Cardiac muscle cell (in vitro differentiated cells and primary cell): Measurements from ENCODE around the gene AMOTL2. TPM values are rescaled to one million over a fixed set of nuclear protein-coding genes. Genes with fewer than 3 reads are reported as not detected.
A peak's percentile ranks its signal among the peaks of the same experiment; 100 is the strongest.

Experiments
- DNase-seq, 2 donors: peaks; one replicate each; pipeline versions ENCODE4 v3.0.0 to v3.0.0-alpha.2; 2010 to 2017; ENCODE audit warnings: low read depth in 1 of 2, low spot score in 1 of 2
- H3K27ac ChIP-seq: fragments of 200-600 bp; sonication (generic); 2 replicates; pipeline ENCODE4 v1.5.1; 2016
- H3K27me3 ChIP-seq: fragments of 200-600 bp; sonication (generic); 2 replicates; pipeline ENCODE4 v1.6.0; 2016; ENCODE audit warnings: control low read depth
- H3K36me3 ChIP-seq: fragments of 200-600 bp; sonication (generic); 2 replicates; pipeline ENCODE4 v1.5.1; 2016; ENCODE audit warnings: control low read depth
- H3K4me1 ChIP-seq: fragments of 200-600 bp; sonication (generic); 2 replicates; pipeline ENCODE4 v1.8.1; 2017; ENCODE audit warnings: low read depth, mild to moderate bottlenecking, mixed run types
- H3K4me3 ChIP-seq: fragments of 200-600 bp; sonication (generic); 2 replicates; pipeline ENCODE4 v1.5.1; 2016; ENCODE audit warnings: mild to moderate bottlenecking
- H3K9me3 ChIP-seq: fragments of 200-600 bp; sonication (generic); 2 replicates; pipeline ENCODE4 v1.5.1; 2017; ENCODE audit warnings: low read depth, mild to moderate bottlenecking, control low read depth
- polyA plus RNA-seq: library from polyadenylated mRNA; unstranded; fragments of >200 nt; fragmentation: Nextera tagmentation; extraction: Ambion mirVana; gene quantifications from 2 replicates; pipeline ENCODE4 v1.2.1, GENCODE V29; 2016
- total RNA-seq: library from RNA; depleted of rRNA; stranded (reverse); fragments of >200 nt; gene quantifications from 2 replicates; pipeline ENCODE4 v1.2.3, GENCODE V29; 2016
- TF ChIP-seq, protein P1 (sequence below): IDR thresholded peaks from 2 replicates; pipeline ENCODE4 v1.5.1; 2012; ENCODE audit warnings: low read depth, mild to moderate bottlenecking, low read length

The AMOTL2 gene
- total and polyA plus RNA-seq, 2 experiments from 2014 or later = 32.1 to 103 TPM

DNA sequence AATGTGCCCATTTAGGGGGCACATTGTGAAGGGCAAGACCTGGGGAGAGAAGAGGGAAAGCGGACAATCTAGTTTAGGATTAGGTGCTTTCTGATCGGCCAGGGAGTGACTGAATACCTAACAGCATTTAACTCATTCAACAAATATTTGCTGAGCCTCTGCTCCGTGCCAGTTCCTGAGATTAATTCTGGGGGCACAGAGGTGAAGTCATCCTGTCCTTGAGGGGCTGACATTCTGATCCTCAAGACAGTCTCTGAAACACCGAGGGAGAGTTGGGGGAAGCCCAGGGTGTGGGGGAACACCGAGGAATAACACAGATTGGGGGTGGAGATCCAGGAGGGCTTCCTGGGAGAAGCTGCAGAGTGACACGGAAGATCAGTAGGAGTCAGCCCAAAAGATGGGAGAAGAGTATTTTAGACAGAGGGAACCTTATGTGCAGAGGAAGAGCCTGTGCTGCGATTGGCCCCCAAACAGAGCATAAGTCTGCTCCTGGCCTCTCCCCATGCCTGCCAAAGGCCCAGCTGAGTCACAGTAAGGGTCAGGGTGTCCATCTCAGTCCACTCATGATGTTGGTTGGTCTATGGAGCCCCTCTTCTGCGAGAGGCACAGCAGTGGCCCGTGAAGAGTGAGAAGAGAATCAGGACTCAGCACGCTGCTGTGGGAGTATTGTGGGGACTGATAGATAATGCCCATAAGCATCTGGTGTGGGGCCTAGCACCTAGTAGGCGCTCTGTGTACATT lies 60.2 kb downstream of the AMOTL2 start:
- no peaks in the 10 kb centered on the region for H3K9me3 ChIP-seq
- no peaks in the 10 kb centered on the region for H3K4me1 ChIP-seq
- no peak for DNase-seq

DNA sequence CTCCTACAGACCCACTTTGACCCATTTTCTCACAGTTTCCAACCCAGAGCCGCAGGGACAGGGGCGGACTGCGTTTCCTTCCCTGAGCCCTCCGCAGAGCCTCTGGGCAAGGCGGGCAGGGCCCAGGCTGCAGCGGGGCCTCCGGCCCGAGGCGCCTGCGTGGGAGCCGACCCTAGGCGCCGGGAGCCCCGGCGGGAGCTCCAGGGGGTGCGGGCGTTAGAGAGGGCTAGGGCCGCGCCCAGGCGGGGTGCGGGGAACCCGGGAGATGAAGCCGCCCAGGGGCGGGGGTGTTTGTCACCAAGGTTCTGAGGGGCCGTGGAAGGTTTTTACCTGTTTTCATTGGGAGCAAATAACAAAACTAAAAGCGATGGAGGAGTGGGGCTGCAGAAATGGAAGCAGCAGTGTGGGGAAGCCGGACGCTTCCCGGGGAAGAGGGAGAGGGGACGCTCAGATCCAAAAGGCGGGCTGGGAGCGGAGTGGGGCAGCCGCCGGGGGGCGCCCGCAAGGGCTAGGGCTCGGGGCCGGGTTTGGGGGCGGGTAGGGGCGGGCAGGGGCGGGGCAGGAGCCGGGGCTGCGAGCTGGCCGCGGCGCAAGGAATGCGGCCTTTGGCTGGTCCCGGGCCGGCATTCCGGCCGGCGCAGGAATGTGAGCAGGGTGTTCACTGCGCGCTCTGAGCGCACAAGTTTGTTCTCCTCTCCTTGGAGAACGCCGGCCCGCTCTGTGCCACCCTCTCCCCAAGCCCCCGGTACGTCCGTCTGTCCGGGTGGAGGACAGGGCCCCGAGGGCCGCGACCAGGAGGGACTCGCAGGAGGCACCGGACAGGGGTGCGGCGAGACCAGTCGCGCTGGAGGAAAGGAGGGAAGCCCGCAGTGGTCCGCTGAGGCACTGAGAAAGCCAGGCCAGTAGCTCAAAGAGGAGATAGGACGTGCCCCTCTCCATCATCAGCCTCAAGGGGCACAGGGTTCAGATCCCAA lies 61.1 kb downstream of the AMOTL2 start:
- TF ChIP-seq, protein P1, sequence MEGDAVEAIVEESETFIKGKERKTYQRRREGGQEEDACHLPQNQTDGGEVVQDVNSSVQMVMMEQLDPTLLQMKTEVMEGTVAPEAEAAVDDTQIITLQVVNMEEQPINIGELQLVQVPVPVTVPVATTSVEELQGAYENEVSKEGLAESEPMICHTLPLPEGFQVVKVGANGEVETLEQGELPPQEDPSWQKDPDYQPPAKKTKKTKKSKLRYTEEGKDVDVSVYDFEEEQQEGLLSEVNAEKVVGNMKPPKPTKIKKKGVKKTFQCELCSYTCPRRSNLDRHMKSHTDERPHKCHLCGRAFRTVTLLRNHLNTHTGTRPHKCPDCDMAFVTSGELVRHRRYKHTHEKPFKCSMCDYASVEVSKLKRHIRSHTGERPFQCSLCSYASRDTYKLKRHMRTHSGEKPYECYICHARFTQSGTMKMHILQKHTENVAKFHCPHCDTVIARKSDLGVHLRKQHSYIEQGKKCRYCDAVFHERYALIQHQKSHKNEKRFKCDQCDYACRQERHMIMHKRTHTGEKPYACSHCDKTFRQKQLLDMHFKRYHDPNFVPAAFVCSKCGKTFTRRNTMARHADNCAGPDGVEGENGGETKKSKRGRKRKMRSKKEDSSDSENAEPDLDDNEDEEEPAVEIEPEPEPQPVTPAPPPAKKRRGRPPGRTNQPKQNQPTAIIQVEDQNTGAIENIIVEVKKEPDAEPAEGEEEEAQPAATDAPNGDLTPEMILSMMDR = peak; percentile 36
- H3K27me3 ChIP-seq = no peaks in the 10 kb centered on the region
- peak; percentile 86 to 89 for DNase-seq
- peak overlapping the region; percentile 7 for H3K4me3 ChIP-seq
- no peaks in the 10 kb centered on the region for H3K9me3 ChIP-seq
- H3K36me3 ChIP-seq = no peaks in the 10 kb centered on the region
- peaks cover 4% of the 10 kb centered on the region for H3K4me1 ChIP-seq
- peak overlapping the region; percentile 80 for H3K27ac ChIP-seq

More for the DNA sequence above, 60.2 kb downstream of the AMOTL2 start:
- peak overlapping the region; percentile 80 for H3K27ac ChIP-seq
- no peaks in the 10 kb centered on the region for H3K36me3 ChIP-seq
- H3K4me3 ChIP-seq = peak overlapping the region; percentile 7
- no peaks in the 10 kb centered on the region for H3K27me3 ChIP-seq
- TF ChIP-seq, protein P1 = no peak

- Histone ChIP-seq H3K27me3 (no peaks in the 10 kb centered on the region), H3K36me3 (no peaks in the 10 kb centered on the region), H3K4me3 (no peak overlapping the region), H3K27ac (no peak overlapping the region), H3K9me3 (no peaks in the 10 kb centered on the region), H3K4me1 (peaks cover 4% of the 10 kb centered on the region)
- DNase-seq = peak in 1 of 2 donors; percentile 75
- TF ChIP-seq, protein P1 = peak; percentile 40
These were observed 62.0 kb downstream of the AMOTL2 start for GRCh38 chr3:134312072-134312872.

DNA sequence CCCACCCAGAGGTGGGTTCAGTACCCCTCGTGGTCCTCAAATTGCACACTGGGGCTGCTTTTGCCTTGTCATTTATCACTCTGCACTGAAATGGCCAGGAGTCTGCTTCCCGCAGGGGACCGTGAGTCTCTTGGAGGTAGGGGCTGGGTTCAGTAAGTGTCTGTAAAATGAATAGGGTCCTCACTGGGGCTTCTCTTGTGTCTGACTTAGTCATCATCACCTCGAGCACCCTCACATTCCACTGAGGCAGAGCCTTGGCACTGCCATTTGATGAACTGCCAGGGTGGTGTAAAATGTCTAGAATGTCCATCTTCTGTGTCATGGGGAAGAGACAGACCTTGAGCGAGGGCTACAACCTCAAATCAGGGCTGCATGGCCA lies 62.6 kb downstream of the AMOTL2 start:
- no peak for DNase-seq
- no peak overlapping the region for H3K4me3 ChIP-seq

More for the DNA sequence above, 62.6 kb downstream of the AMOTL2 start:
- no peaks in the 10 kb centered on the region for H3K27me3 ChIP-seq
- H3K9me3 ChIP-seq = no peaks in the 10 kb centered on the region
- TF ChIP-seq, protein P1 = no peak
- H3K4me1 ChIP-seq = peaks cover 4% of the 10 kb centered on the region
- no peaks in the 10 kb centered on the region for H3K36me3 ChIP-seq
- H3K27ac ChIP-seq = no peak overlapping the region
